ENCODE data around the gene NFATC2. TPM values are rescaled to one million over a fixed set of nuclear protein-coding genes. Genes with fewer than 3 reads are reported as not detected.
"Not testable (repeated sequence)": the region's sequence is repeated elsewhere in the genome, so short reads cannot be mapped to it uniquely, and the experiment has no call there.

NFATC2 gene
- polyA plus RNA-seq, 1 experiment: 0.21 TPM

DNA sequence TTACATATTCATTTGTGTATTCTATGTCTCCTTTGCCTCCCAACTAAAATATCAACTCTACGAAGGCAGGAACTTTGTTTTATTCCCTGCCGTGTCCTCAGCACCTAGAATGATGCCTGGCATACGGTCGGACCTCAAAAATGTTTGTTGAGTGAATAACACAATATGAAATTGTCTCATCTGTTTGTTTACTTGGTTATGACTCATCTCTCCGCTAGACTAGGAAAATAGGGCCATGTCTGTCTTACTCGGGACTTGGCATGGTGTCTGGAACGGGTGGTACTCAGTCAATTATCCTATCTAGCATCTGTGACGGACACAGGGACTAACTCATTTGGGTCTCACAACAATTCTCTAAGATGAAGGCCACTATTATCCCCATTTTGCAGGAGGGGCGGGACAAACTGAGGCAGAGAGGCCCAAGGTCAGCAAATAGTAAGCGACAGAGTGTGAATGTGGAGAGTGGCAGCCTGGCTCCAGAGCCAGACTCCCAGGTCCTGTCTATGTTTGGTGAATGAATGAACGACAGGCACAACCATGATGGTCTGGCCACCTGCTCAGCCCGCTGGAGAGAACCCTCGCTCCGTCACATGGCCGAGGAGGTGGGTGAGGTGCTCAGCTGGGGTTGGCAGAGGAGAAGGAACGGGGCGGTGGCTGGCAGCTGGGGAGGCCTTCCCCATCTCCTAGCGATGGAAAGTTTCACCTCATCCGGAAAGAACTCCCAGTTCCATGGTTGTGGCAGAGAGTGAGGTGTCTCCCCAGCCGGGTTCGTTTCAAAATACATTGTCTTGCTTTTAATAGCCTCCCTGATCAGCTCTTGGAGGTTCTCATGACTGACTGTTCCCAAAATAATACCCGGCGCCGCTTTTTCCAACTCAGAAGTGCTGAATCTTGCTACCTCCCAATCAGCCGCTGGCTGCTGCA is 27.6 kb upstream of the NFATC2 start:
- no peak for DNase-seq (ENCODE audit: low read depth)
- H3K27me3 ChIP-seq (ENCODE audit: control insufficient read depth, insufficient read depth, low read length): no peaks in the 10 kb centered on the region; the same call in 1 of the 2 replicates
- no peaks in the 10 kb centered on the region for H3K36me3 ChIP-seq (ENCODE audit: control insufficient read depth, insufficient read depth, low read length)

DNA sequence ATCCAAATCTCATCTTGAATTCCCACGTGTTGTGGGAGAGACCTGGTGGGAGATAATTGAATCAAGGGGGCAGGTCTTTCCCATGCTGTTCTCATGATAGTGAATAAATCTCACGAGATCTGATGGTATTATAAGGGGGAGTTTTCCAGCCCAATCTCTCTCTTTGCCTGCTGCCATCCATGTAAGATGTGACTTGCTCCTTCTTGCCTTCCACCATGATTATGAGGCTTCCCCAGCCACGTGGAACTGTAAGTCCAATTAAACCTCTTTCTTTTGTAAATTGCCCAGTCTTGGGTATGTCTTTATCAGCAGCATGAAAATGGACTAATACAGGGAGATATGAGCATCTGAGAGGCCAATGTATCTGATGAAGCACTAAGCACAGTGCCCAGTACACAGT is 26.0 kb upstream of the NFATC2 start:
- H3K4me3 ChIP-seq (ENCODE audit: low read depth, low read length); H3K36me3 ChIP-seq (ENCODE audit: control insufficient read depth, insufficient read depth, low read length); H3K27me3 ChIP-seq (ENCODE audit: control insufficient read depth, insufficient read depth, low read length); DNase-seq (ENCODE audit: low read depth); POLR2A ChIA-PET: not testable (repeated sequence)
- CTCF ChIA-PET: interaction anchor here (1.2 kb wide), 1 partner anchor 19 kb away, joined by 3 read pairs; no protein-coding TSS in a partner anchor

More for the DNA sequence above, 27.6 kb upstream of the NFATC2 start:
- ChIA-PET CTCF (interaction anchor here (1.0 to 1.3 kb wide), 2 partner anchors 19 to 183 kb away, joined by 4 read pairs; no protein-coding TSS in a partner anchor), POLR2A (interaction anchor here (0.6 kb wide), 1 partner anchor 7 kb away, joined by 3 read pairs; no protein-coding TSS in a partner anchor)
- no peak overlapping the region for H3K4me3 ChIP-seq (ENCODE audit: low read depth, low read length)
- TF ChIP-seq, protein P1, sequence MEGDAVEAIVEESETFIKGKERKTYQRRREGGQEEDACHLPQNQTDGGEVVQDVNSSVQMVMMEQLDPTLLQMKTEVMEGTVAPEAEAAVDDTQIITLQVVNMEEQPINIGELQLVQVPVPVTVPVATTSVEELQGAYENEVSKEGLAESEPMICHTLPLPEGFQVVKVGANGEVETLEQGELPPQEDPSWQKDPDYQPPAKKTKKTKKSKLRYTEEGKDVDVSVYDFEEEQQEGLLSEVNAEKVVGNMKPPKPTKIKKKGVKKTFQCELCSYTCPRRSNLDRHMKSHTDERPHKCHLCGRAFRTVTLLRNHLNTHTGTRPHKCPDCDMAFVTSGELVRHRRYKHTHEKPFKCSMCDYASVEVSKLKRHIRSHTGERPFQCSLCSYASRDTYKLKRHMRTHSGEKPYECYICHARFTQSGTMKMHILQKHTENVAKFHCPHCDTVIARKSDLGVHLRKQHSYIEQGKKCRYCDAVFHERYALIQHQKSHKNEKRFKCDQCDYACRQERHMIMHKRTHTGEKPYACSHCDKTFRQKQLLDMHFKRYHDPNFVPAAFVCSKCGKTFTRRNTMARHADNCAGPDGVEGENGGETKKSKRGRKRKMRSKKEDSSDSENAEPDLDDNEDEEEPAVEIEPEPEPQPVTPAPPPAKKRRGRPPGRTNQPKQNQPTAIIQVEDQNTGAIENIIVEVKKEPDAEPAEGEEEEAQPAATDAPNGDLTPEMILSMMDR (IDR thresholded peaks at IDR 0.05; ENCODE audit: insufficient read depth, low read depth, low read length): no peak

DNA sequence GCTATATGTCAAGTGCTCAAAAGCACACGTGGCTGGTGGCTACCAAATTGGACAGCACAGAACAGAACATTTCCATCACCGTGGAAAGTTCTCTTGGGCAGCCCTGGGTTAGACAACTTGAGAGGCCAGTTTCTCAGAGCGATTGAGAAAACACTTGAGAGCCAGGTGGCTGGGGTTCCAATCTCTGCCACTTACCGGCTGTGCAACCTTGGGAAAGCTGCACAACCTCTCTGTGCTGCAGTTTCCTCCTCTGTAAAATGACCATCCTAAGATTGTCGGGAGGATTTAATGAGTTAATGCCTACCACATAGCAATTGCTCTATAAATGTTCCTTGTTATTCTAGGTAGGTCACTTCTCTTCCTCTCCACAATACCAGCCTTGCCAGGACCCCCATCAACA is 25.1 kb upstream of the NFATC2 start:
- POLR2A ChIA-PET: no interaction called here
- no peak overlapping the region for H3K4me3 ChIP-seq (ENCODE audit: low read depth, low read length)
- no peaks in the 10 kb centered on the region for H3K36me3 ChIP-seq (ENCODE audit: control insufficient read depth, insufficient read depth, low read length)
- H3K27me3 ChIP-seq (ENCODE audit: control insufficient read depth, insufficient read depth, low read length): no peaks in the 10 kb centered on the region; the same call in 1 of the 2 replicates
- DNase-seq (ENCODE audit: low read depth): no peak
- CTCF ChIA-PET: interaction anchor here (1.2 kb wide), 2 partner anchors 12 to 19 kb away, joined by 3 read pairs; no protein-coding TSS in a partner anchor
- TF ChIP-seq, protein P1 (IDR thresholded peaks at IDR 0.05; ENCODE audit: insufficient read depth, low read depth, low read length): no peak

DNA sequence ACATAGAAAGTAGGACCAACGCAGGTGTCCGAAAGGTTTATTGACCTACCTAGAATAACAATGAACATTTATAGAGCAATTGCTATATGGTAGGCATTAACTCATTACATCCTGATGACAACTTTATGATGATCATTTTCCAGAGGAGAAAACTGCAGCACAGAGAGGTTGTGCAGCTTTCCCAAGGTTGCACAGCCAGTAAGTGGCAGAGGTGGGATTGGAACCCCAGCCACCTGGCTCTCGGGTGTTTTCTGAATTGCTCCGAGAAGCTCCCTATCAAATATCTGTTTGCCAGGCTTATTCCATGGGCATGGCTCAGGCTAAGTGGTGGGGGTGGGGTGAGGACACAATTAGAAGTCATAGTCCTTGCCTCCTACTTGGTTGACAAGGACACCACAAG is 24.1 kb upstream of the NFATC2 start:
- DNase-seq (ENCODE audit: low read depth): no peak
- Histone ChIP-seq H3K27me3 (ENCODE audit: control insufficient read depth, insufficient read depth, low read length) (no peaks in the 10 kb centered on the region; the same call in 1 of the 2 replicates), H3K36me3 (ENCODE audit: control insufficient read depth, insufficient read depth, low read length) (no peaks in the 10 kb centered on the region), H3K4me3 (ENCODE audit: low read depth, low read length) (no peak overlapping the region)
- TF ChIP-seq, protein P1 (IDR thresholded peaks at IDR 0.05; ENCODE audit: insufficient read depth, low read depth, low read length): no peak
- ChIA-PET CTCF (interaction anchor here (1.1 to 2.4 kb wide), 6 partner anchors 9 to 194 kb away, joined by 3 to 10 read pairs (median 3); no protein-coding TSS in a partner anchor), POLR2A (no interaction called here)

DNA sequence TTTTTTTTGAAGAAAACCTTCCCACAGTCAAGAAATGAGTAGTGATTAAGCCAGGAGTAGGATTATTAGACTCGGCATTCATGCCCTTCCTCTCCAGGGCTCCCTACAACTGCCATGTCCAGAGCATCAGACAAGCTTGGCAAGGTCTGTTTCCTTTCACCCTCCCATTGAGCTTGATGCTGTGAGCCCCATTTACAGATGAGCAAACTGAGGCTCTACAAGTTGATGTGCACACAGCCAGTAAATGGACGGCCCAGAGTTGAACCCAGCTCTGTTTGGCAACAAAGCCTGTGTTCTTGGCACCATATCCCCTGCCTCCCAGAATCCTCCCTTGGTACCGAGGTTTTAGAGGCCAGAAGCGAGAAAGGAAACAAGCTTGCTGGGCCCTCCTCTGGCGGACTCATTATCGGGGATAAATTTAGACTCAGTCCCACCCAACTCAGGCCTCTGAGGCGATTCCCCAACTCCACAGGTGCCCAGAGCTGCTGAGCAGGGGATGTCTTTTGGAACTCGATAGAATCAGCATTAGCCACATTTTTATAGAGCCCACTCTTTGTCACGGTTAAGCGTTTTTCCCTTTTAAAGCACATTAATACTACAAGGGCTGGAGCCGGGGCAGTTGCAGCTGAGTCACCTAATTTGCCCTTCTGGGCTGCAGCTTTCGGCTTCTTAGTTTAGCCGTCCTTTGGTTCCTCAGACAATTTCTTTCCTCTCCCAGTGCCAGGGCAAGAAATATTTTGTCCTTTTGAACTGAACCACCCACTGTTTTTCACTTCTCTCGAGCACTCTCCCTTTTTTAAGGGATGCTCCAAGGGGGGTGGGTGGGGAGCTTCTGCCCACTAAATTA is 23.0 kb upstream of the NFATC2 start:
- ChIA-PET POLR2A (interaction anchor here (0.6 kb wide), 1 partner anchor 224 kb away, joined by 11 read pairs; no protein-coding TSS in a partner anchor), CTCF (interaction anchor here (1.0 to 2.9 kb wide), 7 partner anchors 16 to 193 kb away, joined by 3 to 11 read pairs (median 3); no protein-coding TSS in a partner anchor)
- no peaks in the 10 kb centered on the region; the same call in 1 of the 2 replicates for H3K27me3 ChIP-seq (ENCODE audit: control insufficient read depth, insufficient read depth, low read length)
- TF ChIP-seq, protein P1 (IDR thresholded peaks at IDR 0.05; ENCODE audit: insufficient read depth, low read depth, low read length): no peak
- no peak for DNase-seq (ENCODE audit: low read depth)
- H3K4me3 ChIP-seq (ENCODE audit: low read depth, low read length): no peak overlapping the region
- no peaks in the 10 kb centered on the region for H3K36me3 ChIP-seq (ENCODE audit: control insufficient read depth, insufficient read depth, low read length)
